ENCODE data around the gene ITGA4.

GRCh38 chr2:181528441-181528840 is 71.3 kb downstream of the ITGA4 start:
- no peak for TF ChIP-seq POLR2A (IDR thresholded peaks at IDR 0.05)
- TF ChIP-seq CTCF (IDR thresholded peaks at IDR 0.05): no peak
- no peak for TF ChIP-seq POLR2AphosphoS5 (IDR thresholded peaks at IDR 0.05)

Data from breast epithelium (tissue), 3 donors.